ENCODE results near the gene AGTRAP.
A peak's percentile ranks its signal among the peaks of the same experiment; 100 is the strongest.

The AGTRAP gene

DNA sequence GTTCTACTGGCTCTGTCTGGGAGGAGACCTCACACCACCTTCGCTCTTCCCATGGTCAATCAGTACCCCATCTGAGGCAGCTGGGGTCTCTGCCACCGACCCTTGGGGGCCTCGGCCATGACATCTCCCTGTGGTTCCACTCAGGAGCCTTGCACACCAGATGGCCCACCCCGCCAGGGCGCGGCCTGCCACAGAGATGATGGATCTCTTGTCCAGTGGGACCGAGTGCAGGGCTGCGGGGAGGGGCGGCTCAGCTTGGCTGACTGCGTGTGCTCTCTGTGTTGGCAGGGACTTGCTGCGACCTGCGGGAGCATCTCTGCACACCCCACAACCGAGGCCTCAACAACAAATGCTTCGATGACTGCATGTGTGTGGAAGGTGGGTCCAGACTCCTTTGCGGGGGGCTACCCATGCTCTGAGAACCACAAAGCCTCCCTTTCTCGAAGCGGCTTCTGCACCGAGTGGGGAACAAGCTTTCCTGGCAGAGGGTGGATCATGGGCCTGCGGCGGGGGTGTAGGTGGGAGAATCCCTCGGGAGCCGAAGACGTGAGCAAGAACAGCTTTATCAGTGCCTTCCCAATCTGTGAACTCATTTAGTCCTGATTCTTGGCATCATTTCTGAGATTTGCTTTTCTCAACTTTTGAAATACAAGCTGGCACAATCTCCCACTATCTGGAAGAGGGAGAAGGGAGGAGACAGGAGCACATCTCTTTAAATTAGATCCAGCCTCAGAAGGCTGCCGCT lies 20.9 kb upstream of the AGTRAP start:
- TF ChIP-seq CTCF (IDR thresholded peaks at IDR 0.05; ENCODE audit: control insufficient read depth, extremely low read depth, insufficient read depth): no peak
- DNase-seq (ENCODE audit: low read depth): no peak
- no peak overlapping the region for H3K4me3 ChIP-seq (ENCODE audit: low read depth, low read length)

DNA sequence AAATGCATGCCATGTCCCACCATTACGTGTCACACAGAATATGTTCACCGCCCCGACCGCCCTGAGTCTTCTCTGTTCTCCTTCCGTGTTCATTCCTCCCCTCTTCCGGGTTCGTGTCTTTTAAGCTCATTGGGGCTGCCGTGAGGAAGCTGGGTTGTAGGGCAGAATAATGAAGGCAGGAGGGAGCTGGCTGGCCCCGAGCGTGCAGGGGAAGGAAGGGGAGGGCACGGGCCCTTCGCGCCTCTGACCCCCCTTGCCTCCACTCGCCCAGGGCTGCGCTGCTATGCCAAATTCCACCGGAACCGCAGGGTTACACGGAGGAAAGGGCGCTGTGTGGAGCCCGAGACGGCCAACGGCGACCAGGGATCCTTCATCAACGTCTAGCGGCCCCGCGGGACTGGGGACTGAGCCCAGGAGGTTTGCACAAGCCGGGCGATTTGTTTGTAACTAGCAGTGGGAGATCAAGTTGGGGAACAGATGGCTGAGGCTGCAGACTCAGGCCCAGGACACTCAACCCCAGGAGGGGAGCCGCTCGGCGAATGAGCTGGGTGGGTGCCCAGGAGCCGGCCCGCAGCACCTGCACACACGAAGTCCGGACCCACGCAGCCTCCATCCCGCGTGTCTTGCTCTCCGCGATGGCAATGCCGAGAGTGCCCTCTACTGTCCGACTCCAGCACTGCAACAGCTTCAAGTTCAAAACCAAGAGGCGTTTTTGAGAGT lies 16.5 kb upstream of the AGTRAP start:
- no peak overlapping the region for H3K4me3 ChIP-seq (ENCODE audit: low read depth, low read length)
- no peak for DNase-seq (ENCODE audit: low read depth)

DNA sequence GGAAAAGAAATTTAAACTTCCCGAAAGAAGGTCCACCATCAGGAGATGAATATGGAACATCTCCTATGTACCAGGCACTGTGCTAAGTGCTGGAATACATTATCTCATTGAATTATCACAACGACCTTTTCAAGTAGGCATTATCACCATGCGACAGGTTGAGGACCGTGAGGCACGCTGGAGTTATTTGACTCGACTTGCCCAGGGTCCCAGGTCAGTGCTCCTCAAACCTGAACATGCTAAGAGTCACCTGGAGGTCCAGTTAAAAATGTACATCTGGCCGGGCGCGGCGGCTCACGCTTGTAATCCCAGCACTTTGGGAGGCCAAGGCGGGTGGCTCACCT lies 15.9 kb upstream of the AGTRAP start:
- no peak for DNase-seq (ENCODE audit: low read depth)
- no peak for TF ChIP-seq CTCF (IDR thresholded peaks at IDR 0.05; ENCODE audit: control insufficient read depth, extremely low read depth, insufficient read depth)
- H3K4me3 ChIP-seq (ENCODE audit: low read depth, low read length): no peak overlapping the region

More for the DNA sequence above, 16.5 kb upstream of the AGTRAP start:
- peak; percentile 96 for TF ChIP-seq CTCF (IDR thresholded peaks at IDR 0.05; ENCODE audit: control insufficient read depth, extremely low read depth, insufficient read depth)

DNA sequence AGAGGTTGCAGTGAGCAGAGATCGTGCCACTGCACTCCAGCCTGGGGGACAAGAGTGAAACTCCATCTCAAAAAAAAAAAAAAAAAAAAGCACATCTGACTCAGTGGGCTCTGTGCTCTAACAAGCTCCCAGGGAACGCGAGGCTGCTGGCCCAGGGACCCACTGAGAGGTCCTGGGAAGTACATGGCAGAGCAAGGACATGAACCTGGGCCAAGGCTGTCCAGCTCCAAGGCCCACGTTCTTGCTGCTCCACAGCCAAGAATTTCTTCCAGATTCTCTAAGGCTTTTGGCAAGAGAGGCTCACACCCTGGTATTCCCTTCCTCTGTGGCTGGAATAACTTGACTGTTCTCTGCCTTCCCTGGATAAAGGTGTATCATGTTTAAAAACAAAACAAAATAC lies 15.4 kb upstream of the AGTRAP start:
- H3K4me3 ChIP-seq (ENCODE audit: low read depth, low read length): no peak overlapping the region
- DNase-seq (ENCODE audit: low read depth): no peak
- no peak for TF ChIP-seq CTCF (IDR thresholded peaks at IDR 0.05; ENCODE audit: control insufficient read depth, extremely low read depth, insufficient read depth)

- no peak for DNase-seq (ENCODE audit: low read depth)
- no peak overlapping the region for H3K4me3 ChIP-seq (ENCODE audit: low read depth, low read length)
- no peak for TF ChIP-seq CTCF (IDR thresholded peaks at IDR 0.05; ENCODE audit: control insufficient read depth, extremely low read depth, insufficient read depth)
Measured at GRCh38 chr1:11721311-11721710, 14.6 kb upstream of the AGTRAP start.

GRCh38 chr1:11722538-11722937 lies 13.4 kb upstream of the AGTRAP start:
- TF ChIP-seq CTCF (IDR thresholded peaks at IDR 0.05; ENCODE audit: control insufficient read depth, extremely low read depth, insufficient read depth): no peak
- DNase-seq (ENCODE audit: low read depth): no peak
- H3K4me3 ChIP-seq (ENCODE audit: low read depth, low read length): no peak overlapping the region
